Calu3 (cell line): ENCODE measurements around the gene MLLT3. TPM values are rescaled to one million over a fixed set of nuclear protein-coding genes. Genes with fewer than 3 reads are reported as not detected.
A peak's percentile ranks its signal among the peaks of the same experiment; 100 is the strongest.

Experiments
- BruUV-seq: library from RNA; stranded (reverse); fragments of 400-500 nt; replicated peaks from 2 replicates; lab custom pipeline; 2021; lab: Mats Ljungman, UMichigan
- CTCF ChIA-PET: fragments of 300-600 bp; sonication (Branson Sonifier 250); formaldehyde crosslinking; loops from one replicate; lab custom pipeline; 2022; ENCODE audit warnings: antibody characterized with exemption; lab: Charles Lee
- DNase-seq: peaks from one replicate; pipeline ENCODE4 v3.0.0; 2022
- H3K27ac Mint-ChIP-seq: one replicate; pipeline ENCODE4 v1.8.0; 2022; ENCODE audit warnings: mixed read lengths; ENCODE audit not compliant: unreplicated experiment
- H3K27me3 Mint-ChIP-seq: one replicate; pipeline ENCODE4 v1.8.0; 2022; ENCODE audit warnings: mixed read lengths; ENCODE audit not compliant: unreplicated experiment
- H3K36me3 Mint-ChIP-seq: one replicate; pipeline ENCODE4 v1.8.0; 2022; ENCODE audit warnings: mild to moderate bottlenecking, moderate library complexity, mixed read lengths; ENCODE audit not compliant: insufficient read depth, unreplicated experiment
- H3K4me1 Mint-ChIP-seq: one replicate; pipeline ENCODE4 v1.8.0; 2022; ENCODE audit warnings: mild to moderate bottlenecking, low read depth, mixed read lengths; ENCODE audit not compliant: unreplicated experiment
- H3K4me3 Mint-ChIP-seq: one replicate; pipeline ENCODE4 v1.8.0; 2022; ENCODE audit warnings: mild to moderate bottlenecking, low read depth, moderate library complexity, mixed read lengths; ENCODE audit not compliant: unreplicated experiment
- H3K9me3 Mint-ChIP-seq: one replicate; pipeline ENCODE4 v1.8.0; 2022; ENCODE audit warnings: low read depth, mixed read lengths; ENCODE audit not compliant: unreplicated experiment
- intact Hi-C: fragments of 100-400 bp; cut with micrococcal nuclease; formaldehyde crosslinking; loops from one replicate; pipeline ENCODE4 v1.10.0; 2022; ENCODE audit not compliant: unreplicated experiment
- total RNA-seq: library from RNA; stranded (reverse); gene quantifications from 2 replicates; pipeline ENCODE4 v1.2.3, GENCODE V29; 2022
- TF ChIP-seq, protein P1 (sequence below): fragments of 200-600 bp; IDR thresholded peaks from one replicate; pipeline ENCODE4 v1.8.0; 2022; ENCODE audit warnings: antibody characterized with exemption; ENCODE audit not compliant: unreplicated experiment

MLLT3 gene
- total RNA-seq, 1 experiment from 2014 or later: 23.1 TPM

DNA sequence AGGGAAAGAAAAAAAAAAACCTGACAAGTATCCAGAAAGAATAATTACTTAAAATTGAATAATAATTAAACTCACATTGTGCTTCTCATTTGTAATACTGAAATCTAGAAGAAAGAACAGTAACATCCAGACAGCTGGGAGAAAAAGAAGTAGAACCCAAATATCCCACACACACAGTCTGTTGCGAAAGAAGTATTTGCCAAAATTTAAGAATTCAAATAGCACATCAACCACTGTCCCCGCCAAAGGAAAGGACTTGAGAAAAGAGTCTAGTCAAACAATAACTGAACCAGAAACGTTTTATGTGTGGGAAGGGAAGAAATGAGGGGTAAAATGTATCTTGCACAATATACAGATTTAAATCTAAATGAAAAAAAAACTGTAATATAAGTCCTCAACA, 202.8 kb downstream of the MLLT3 start:
- intact Hi-C loops: no loop called here
- Mint-ChIP-seq H3K27ac (peak overlapping the region; percentile 24), H3K4me3 (no peak overlapping the region), H3K4me1 (no peaks in the 10 kb centered on the region), H3K36me3 (no peaks in the 10 kb centered on the region), H3K9me3 (no peaks in the 10 kb centered on the region), H3K27me3 (no peaks in the 10 kb centered on the region)
- DNase-seq: no peak
- BruUV-seq: no TSS peak
- TF ChIP-seq, protein P1, sequence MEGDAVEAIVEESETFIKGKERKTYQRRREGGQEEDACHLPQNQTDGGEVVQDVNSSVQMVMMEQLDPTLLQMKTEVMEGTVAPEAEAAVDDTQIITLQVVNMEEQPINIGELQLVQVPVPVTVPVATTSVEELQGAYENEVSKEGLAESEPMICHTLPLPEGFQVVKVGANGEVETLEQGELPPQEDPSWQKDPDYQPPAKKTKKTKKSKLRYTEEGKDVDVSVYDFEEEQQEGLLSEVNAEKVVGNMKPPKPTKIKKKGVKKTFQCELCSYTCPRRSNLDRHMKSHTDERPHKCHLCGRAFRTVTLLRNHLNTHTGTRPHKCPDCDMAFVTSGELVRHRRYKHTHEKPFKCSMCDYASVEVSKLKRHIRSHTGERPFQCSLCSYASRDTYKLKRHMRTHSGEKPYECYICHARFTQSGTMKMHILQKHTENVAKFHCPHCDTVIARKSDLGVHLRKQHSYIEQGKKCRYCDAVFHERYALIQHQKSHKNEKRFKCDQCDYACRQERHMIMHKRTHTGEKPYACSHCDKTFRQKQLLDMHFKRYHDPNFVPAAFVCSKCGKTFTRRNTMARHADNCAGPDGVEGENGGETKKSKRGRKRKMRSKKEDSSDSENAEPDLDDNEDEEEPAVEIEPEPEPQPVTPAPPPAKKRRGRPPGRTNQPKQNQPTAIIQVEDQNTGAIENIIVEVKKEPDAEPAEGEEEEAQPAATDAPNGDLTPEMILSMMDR: no peak
- CTCF ChIA-PET: no interaction called here

DNA sequence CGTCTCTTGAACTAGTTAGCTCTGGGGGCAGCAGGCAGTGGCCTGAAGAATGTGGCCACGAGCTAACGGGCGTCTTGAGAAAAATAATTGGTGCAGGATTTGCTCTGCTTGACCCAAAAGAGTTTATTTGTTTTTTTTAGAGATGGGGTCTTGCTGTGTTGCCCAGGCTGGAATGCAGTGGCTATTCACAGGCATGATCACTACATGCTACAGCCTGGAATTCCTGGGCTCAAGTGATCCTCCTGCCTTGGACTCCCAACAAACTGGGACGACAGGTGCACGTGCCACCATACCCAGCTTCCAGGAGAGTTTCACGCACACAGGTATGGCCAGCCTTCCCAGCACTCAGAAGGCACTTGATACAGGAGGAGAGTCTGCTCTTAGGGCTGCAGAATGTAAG, 203.8 kb downstream of the MLLT3 start:
- H3K36me3 Mint-ChIP-seq: no peaks in the 10 kb centered on the region
- H3K4me3 Mint-ChIP-seq: no peak overlapping the region
- intact Hi-C loops: no loop called here
- H3K4me1 Mint-ChIP-seq: no peaks in the 10 kb centered on the region
- no peak overlapping the region for H3K27ac Mint-ChIP-seq
- no peaks in the 10 kb centered on the region for H3K9me3 Mint-ChIP-seq
- DNase-seq: no peak
- no peaks in the 10 kb centered on the region for H3K27me3 Mint-ChIP-seq
- TF ChIP-seq, protein P1: no peak
- CTCF ChIA-PET: no interaction called here
- BruUV-seq: no TSS peak

DNA sequence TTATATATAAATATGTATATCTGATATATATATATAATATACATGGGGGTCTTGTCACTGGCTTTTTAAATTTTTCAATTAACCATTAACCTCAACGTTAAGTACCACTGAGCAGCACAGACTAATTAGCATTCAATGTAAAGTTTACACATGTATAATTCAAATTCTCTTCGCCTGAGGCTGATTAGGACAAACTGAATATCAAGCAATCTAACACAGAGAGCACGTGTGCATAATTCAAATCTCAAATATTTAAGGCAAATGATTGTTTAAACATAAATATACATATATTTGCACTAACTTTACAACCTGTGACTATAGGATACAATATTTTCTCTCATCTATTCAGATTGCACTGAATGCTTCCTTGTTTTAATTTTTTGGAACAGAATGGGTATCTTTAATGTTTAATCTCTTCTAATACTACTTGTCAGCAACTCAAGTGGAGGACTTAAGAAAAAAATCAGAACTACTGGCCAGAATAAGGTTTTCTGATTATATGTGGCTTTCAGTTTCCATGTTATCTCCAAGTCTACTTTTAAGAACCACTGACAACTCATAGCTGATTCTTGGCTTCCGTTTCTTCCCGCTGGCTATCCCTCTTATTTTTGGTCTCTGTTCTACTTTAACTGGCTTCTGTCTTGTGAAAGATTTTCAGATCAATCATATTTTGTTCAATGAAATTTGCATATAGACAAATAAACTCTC, 204.8 kb downstream of the MLLT3 start:
- TF ChIP-seq, protein P1: no peak
- intact Hi-C loops: no loop called here
- CTCF ChIA-PET: no interaction called here

DNA sequence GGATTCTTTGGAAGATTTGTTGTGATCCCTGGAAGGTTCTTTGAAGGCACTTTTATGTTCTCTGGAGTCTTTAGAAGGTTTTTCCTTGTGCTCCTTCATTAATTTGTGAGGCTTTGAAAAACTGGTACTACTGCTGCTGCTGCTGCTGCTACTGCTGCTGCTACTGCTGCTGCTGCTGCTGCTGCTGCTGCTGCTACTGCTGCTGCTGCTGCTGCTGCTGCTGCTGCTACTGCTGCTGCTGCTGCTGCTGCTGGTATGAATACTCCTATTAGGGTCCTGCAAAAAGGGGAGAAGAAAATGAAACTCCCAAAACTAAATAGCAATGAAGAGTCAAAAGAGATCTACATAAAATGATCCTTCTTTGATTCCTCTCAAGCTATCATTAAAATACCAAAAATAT, 208.1 kb downstream of the MLLT3 start:
- Mint-ChIP-seq H3K4me3 (no peak overlapping the region), H3K27ac (no peak overlapping the region), H3K36me3 (no peaks in the 10 kb centered on the region), H3K27me3 (no peaks in the 10 kb centered on the region), H3K9me3 (no peaks in the 10 kb centered on the region), H3K4me1 (no peaks in the 10 kb centered on the region)
- CTCF ChIA-PET: no interaction called here
- BruUV-seq: no TSS peak
- TF ChIP-seq, protein P1: no peak
- no peak for DNase-seq
- intact Hi-C loops: no loop called here

More for the DNA sequence above, 204.8 kb downstream of the MLLT3 start:
- BruUV-seq: no TSS peak
- no peaks in the 10 kb centered on the region for H3K36me3 Mint-ChIP-seq
- no peak for DNase-seq
- no peaks in the 10 kb centered on the region for H3K9me3 Mint-ChIP-seq
- H3K27me3 Mint-ChIP-seq: no peaks in the 10 kb centered on the region
- H3K4me3 Mint-ChIP-seq: no peak overlapping the region
- H3K4me1 Mint-ChIP-seq: no peaks in the 10 kb centered on the region
- H3K27ac Mint-ChIP-seq: no peak overlapping the region
